Trophoblast cell (in vitro differentiated cells and primary cell): Measurements from ENCODE around the gene NKX2-1.

Source experiments
- DNase-seq, 2 donors: peaks; one replicate each; pipeline ENCODE4 v3.0.0-alpha.2; 2016
- H2AFZ ChIP-seq: 2 replicates; pipeline ENCODE4 v1.6.1; 2013; ENCODE audit warnings: low read length, moderate library complexity, mild to moderate bottlenecking; ENCODE audit not compliant: insufficient read depth, poor library complexity
- H2AK5ac ChIP-seq: 2 replicates; pipeline ENCODE4 v1.6.1; 2013; ENCODE audit warnings: mild to moderate bottlenecking, low read length
- H2BK120ac ChIP-seq: 2 replicates; pipeline ENCODE4 v1.6.1; 2013; ENCODE audit warnings: low read length, mild to moderate bottlenecking, moderate library complexity; ENCODE audit not compliant: insufficient read depth, poor library complexity
- H2BK12ac ChIP-seq: 2 replicates; pipeline ENCODE4 v1.6.1; 2013; ENCODE audit warnings: mild to moderate bottlenecking, low read length, moderate library complexity
- H2BK5ac ChIP-seq: 2 replicates; pipeline ENCODE4 v1.6.1; 2013; ENCODE audit warnings: low read length, low read depth, moderate library complexity, mild to moderate bottlenecking; ENCODE audit not compliant: poor library complexity
- H3K14ac ChIP-seq: 2 replicates; pipeline ENCODE4 v1.6.1; 2013; ENCODE audit warnings: mild to moderate bottlenecking, low read length
- H3K18ac ChIP-seq: 2 replicates; pipeline ENCODE4 v1.6.1; 2013; ENCODE audit warnings: mild to moderate bottlenecking, low read length
- H3K23ac ChIP-seq: 2 replicates; pipeline ENCODE4 v1.6.1; 2013; ENCODE audit warnings: low read length
- H3K27ac ChIP-seq: 2 replicates; pipeline ENCODE4 v1.5.1; 2013; ENCODE audit warnings: low read depth, mild to moderate bottlenecking, inconsistent platforms, low read length, moderate library complexity
- H3K27me3 ChIP-seq: 2 replicates; pipeline ENCODE4 v1.6.1; 2013; ENCODE audit warnings: inconsistent platforms, mild to moderate bottlenecking, low read length, moderate library complexity; ENCODE audit not compliant: insufficient read depth
- H3K36me3 ChIP-seq, 2 experiments: 1 replicate in 1 of 2; 2 replicates in 1 of 2; pipeline ENCODE4 v1.6.1; 2013; ENCODE audit warnings: low read length in 2 of 2, mild to moderate bottlenecking in 2 of 2, moderate library complexity in 1 of 2; ENCODE audit not compliant: insufficient read depth in 2 of 2, control insufficient read depth in 1 of 2
- H3K4ac ChIP-seq: 2 replicates; pipeline ENCODE4 v1.6.1; 2013; ENCODE audit warnings: low read depth, mild to moderate bottlenecking, low read length, moderate library complexity
- H3K4me1 ChIP-seq, 2 experiments: 1 replicate in 1 of 2; 2 replicates in 1 of 2; pipeline ENCODE4 v1.6.1; 2013; ENCODE audit warnings: low read length in 2 of 2, mild to moderate bottlenecking in 2 of 2, moderate library complexity in 1 of 2; ENCODE audit not compliant: insufficient read depth in 2 of 2, control insufficient read depth in 1 of 2
- H3K4me2 ChIP-seq: 2 replicates; pipeline ENCODE4 v1.6.1; 2013; ENCODE audit warnings: inconsistent platforms, mild to moderate bottlenecking, low read length, moderate library complexity
- H3K4me3 ChIP-seq: 2 replicates; pipeline ENCODE4 v1.5.1; 2013; ENCODE audit warnings: mild to moderate bottlenecking, low read depth, low read length, inconsistent platforms
- H3K79me1 ChIP-seq: one replicate; pipeline ENCODE4 v1.6.1; 2013; ENCODE audit warnings: low read length
- H3K79me2 ChIP-seq: 2 replicates; pipeline ENCODE4 v1.6.1; 2013; ENCODE audit warnings: low read length, mild to moderate bottlenecking; ENCODE audit not compliant: control insufficient read depth, insufficient read depth, poor library complexity
- H3K9ac ChIP-seq: 2 replicates; pipeline ENCODE4 v1.6.1; 2013; ENCODE audit warnings: mild to moderate bottlenecking, low read length
- H3K9me3 ChIP-seq: 2 replicates; pipeline ENCODE4 v1.6.1; 2013; ENCODE audit warnings: low read depth, mild to moderate bottlenecking, control low read depth, inconsistent platforms, low read length; ENCODE audit not compliant: insufficient read depth
- H4K12ac ChIP-seq: 2 replicates; pipeline ENCODE4 v1.6.1; 2013; ENCODE audit warnings: low read depth, mild to moderate bottlenecking, low read length, moderate library complexity
- H4K8ac ChIP-seq: 2 replicates; pipeline ENCODE4 v1.6.1; 2013; ENCODE audit warnings: low read depth, mild to moderate bottlenecking, low read length, moderate library complexity
- H4K91ac ChIP-seq: one replicate; pipeline ENCODE4 v1.6.1; 2013; ENCODE audit warnings: low read depth, mild to moderate bottlenecking, low read length, moderate library complexity
- WGBS: extraction: QIAGEN DNeasy Blood & Tissue Kit; methylation state at CpG from one replicate; pipeline ENCODE4 v1.1.7; 2013; ENCODE audit warnings: missing lambda C conversion rate; ENCODE audit not compliant: insufficient read length, insufficient coverage; ENCODE audit errors: extremely low coverage; 5-methylcytosine and 5-hydroxymethylcytosine counted together

NKX2-1 gene

DNA sequence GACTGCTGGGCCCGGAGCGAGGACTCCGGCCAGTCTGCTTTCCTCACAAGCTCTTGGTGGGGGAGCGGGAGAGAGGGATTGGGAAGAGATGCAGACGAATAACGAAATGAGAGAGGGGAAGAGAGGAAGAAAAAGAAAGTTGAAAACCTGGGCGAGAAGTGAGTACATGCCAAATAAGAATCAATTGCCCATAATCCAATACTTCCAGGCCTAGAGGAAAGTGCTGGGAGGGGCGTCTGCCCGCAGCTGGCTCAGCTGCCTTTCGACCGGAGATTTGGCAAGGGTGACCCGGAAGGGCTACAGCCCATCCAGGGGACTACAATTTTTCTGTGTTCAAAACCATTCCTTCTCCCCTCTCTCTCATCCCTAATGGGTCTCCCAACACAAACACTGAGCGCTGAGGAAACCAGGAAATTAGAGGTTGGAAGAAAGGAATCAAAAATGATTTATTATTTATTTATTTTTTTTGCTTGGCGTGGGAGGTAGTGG lies 4.9 kb downstream of the NKX2-1 start:
- Histone ChIP-seq H3K14ac (no peak overlapping the region), H3K18ac (no peak overlapping the region), H3K4me3 (no peak overlapping the region), H3K23ac (no peak overlapping the region), H3K27ac (no peak overlapping the region), H3K9ac (no peak overlapping the region), H3K4me1 (peaks cover 4 to 21% of the 10 kb centered on the region in 2 experiments), H4K8ac (no peak overlapping the region), H3K4ac (no peak overlapping the region), H2AK5ac (no peak overlapping the region), H3K9me3 (peaks cover 9% of the 10 kb centered on the region), H2BK12ac (no peak overlapping the region), H2AFZ (no peak overlapping the region), H4K12ac (no peak overlapping the region), H3K36me3 (no peaks in the 10 kb centered on the region), H2BK5ac (no peak overlapping the region), H4K91ac (no peak overlapping the region), H3K79me2 (no peaks in the 10 kb centered on the region), H3K79me1 (no peaks in the 10 kb centered on the region), H2BK120ac (no peak overlapping the region), H3K4me2 (no peak overlapping the region), H3K27me3 (peaks cover 87% of the 10 kb centered on the region)
- no peak for DNase-seq
- WGBS, result no CpG with 5 or more reads among the region's 14 CpGs

DNA sequence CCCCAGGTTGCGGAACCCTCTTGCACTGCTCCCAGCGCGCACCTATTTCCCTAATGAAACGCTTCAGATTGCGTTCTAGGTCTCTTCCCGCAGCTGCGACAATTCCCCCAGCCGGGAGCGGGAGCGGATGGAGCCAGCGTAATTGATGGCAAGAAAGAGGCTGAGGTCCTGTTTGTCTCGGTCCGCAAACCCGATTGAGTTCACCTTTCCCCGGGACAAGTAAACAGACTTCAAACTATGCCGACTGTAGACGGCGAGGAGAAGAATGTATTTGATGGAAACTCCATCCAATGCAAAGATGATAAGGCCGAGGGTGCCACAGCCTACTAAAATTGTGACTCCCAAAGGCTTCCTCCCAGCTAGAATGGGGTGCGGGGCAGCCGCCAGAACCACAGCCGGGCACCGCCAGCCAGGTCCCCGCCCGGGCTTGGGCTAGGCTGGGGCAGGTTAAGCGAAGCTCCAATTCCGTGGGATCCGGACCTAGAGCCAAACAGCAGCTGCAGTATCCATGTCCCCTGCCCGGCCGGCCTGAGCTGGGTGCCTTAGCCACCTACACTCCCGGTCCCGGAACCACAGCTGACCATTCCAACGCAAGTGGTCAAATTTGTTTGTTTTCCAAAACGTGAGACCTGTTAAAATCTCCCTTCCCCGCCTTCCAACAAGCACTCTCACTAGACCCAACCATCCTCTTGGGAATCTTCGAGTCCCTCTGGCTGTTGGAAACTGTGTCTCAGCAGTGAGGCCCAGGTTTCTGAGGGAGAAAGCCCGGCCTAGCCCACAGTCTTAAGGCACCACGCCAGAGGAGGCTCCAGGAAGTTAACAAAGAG lies 5.5 kb downstream of the NKX2-1 start:
- Histone ChIP-seq H3K18ac (no peak overlapping the region), H3K14ac (no peak overlapping the region), H3K9ac (no peak overlapping the region), H4K8ac (no peak overlapping the region), H3K27me3 (peaks cover 87% of the 10 kb centered on the region), H3K36me3 (no peaks in the 10 kb centered on the region), H4K12ac (no peak overlapping the region), H3K79me1 (no peaks in the 10 kb centered on the region), H2AFZ (no peak overlapping the region), H2BK5ac (no peak overlapping the region), H2BK120ac (no peak overlapping the region), H3K4me1 (peaks cover 4 to 18% of the 10 kb centered on the region in 2 experiments), H3K9me3 (peaks cover 9% of the 10 kb centered on the region), H3K27ac (no peak overlapping the region), H2AK5ac (no peak overlapping the region), H3K4me3 (no peak overlapping the region), H2BK12ac (no peak overlapping the region), H3K4ac (no peak overlapping the region), H3K23ac (peak overlapping the region; percentile 64), H3K79me2 (no peaks in the 10 kb centered on the region), H4K91ac (no peak overlapping the region), H3K4me2 (no peak overlapping the region)
- DNase-seq, result no peak
- no CpG with 5 or more reads among the region's 38 CpGs for WGBS

DNA sequence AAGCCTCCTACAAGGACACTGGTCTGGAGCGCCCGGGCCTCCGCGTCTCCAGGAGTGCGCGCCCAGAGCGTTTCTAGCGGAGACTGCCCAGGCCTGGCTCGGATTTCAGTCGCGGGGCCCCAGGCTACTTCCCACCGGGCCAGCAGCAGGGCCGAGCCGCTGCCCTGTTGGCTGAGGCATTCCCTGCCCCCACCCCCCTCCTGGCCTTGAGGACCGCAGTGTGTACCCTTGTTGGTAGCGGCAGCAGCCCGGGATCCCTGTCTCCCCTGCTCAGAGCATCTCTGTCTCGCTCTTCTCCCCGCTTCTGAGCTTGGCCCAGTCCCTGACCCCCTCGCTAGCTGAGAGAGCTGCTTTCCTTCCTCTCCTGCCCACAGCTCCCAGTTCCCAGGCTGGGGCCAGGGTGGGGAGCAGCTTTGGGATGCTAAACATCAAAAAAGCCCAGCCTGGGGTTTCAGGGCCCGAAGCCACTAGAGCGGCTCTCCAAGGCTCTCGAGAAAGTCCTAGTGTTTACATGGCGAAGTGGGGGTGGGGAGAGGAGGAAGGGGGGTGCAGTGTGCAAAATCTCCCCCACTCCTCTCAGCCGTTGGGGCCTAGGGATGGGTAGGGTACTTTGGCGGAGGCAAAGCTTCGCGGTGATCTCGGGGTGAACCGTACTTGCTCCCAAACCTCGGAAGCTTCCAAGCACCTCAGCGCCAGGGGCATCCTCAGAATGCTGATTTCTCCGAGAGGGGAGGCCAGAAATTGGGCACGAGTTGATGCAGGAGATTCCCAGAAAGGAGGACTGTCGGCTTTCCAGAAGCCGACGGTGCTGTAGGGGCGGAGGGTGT lies 6.4 kb downstream of the NKX2-1 start:
- H4K12ac ChIP-seq, result no peak overlapping the region
- no peaks in the 10 kb centered on the region for H3K79me1 ChIP-seq
- no peak overlapping the region for H2BK5ac ChIP-seq
- H3K4ac ChIP-seq, result no peak overlapping the region
- no peak overlapping the region for H3K14ac ChIP-seq
- no peaks in the 10 kb centered on the region for H3K36me3 ChIP-seq
- no peak overlapping the region for H3K4me2 ChIP-seq
- no peak overlapping the region for H2BK12ac ChIP-seq
- H3K27me3 ChIP-seq, result peaks cover 87% of the 10 kb centered on the region
- H3K79me2 ChIP-seq, result no peaks in the 10 kb centered on the region
- H4K91ac ChIP-seq, result no peak overlapping the region
- H3K9me3 ChIP-seq, result peaks cover 11% of the 10 kb centered on the region
- no peak overlapping the region for H2BK120ac ChIP-seq
- no peak overlapping the region for H3K27ac ChIP-seq
- no peak overlapping the region for H3K4me3 ChIP-seq
- DNase-seq, result no peak
- WGBS, result no CpG with 5 or more reads among the region's 38 CpGs
- no peak overlapping the region for H3K23ac ChIP-seq
- no peak overlapping the region for H3K18ac ChIP-seq
- H3K4me1 ChIP-seq, result peaks cover 4 to 12% of the 10 kb centered on the region in 2 experiments
- H2AFZ ChIP-seq, result no peak overlapping the region
- no peak overlapping the region for H3K9ac ChIP-seq
- H4K8ac ChIP-seq, result no peak overlapping the region
- no peak overlapping the region for H2AK5ac ChIP-seq

DNA sequence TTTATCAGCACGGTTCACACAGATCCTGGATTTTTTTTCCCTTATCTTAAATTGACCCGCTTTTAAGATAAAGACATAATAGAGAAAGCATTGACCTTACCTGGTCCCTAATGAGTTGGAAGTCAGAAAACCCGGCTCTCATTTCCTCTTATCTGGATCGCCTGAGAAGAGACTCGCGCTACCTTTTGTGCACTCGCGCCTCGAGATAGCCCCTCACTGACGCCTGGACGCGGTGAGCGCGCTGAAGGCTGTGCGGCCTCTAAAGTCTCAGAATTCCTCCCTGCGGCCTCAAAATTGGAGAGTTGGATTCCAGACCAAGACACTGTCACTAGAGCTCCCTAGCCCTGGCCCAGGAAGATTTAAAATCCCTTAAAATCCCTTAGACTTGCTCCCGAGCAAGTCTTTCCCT lies 7.0 kb downstream of the NKX2-1 start:
- Histone ChIP-seq H3K36me3 (no peaks in the 10 kb centered on the region), H3K4me3 (no peak overlapping the region), H3K23ac (no peak overlapping the region), H3K9ac (no peak overlapping the region), H4K12ac (no peak overlapping the region), H3K79me1 (no peaks in the 10 kb centered on the region), H3K79me2 (no peaks in the 10 kb centered on the region), H2AFZ (no peak overlapping the region), H2BK12ac (no peak overlapping the region), H3K27me3 (peaks cover 87% of the 10 kb centered on the region), H4K91ac (no peak overlapping the region), H3K4ac (no peak overlapping the region), H2AK5ac (no peak overlapping the region), H2BK120ac (no peak overlapping the region), H3K18ac (no peak overlapping the region), H3K4me1 (peaks cover 4 to 12% of the 10 kb centered on the region in 2 experiments), H4K8ac (no peak overlapping the region), H3K14ac (no peak overlapping the region), H2BK5ac (no peak overlapping the region), H3K9me3 (peaks cover 9% of the 10 kb centered on the region), H3K27ac (no peak overlapping the region), H3K4me2 (no peak overlapping the region)
- no peak for DNase-seq
- WGBS, result no CpG with 5 or more reads among the region's 17 CpGs
